Measurements from ENCODE around the gene AP4S1. TPM values are rescaled to one million over a fixed set of nuclear protein-coding genes. Genes with fewer than 3 reads are reported as not detected.
A peak's percentile ranks its signal among the peaks of the same experiment; 100 is the strongest.

AP4S1 gene
- total and polyA plus RNA-seq, 8 donors, result 0.45 to 15.6 (median 5.0) TPM; not detected in 1

DNA sequence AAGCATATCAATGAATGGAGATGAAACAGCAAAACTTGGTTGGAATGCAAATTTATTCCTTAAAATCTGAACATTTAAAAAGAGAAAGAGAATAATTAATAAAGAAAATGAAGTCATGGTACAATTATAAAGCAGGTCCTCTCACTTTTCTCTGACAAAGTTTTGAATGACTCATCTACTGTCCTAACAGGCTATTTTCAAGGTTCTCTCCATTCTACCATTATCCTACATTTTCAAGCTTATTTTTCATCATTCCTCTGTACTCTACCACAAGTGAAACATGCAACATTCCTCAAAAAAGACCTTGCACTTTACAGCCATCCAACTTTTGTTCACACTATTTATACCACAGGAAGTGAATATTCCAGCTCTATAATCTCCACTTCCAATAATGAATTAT is 36.9 kb upstream of the AP4S1 start:
- H3K4me1 ChIP-seq, result peaks cover 0 to 60% (median 35%) of the 10 kb centered on the region in 4 donors
- DNase-seq, result no peak
- H3K27ac ChIP-seq, result peak overlapping the region in 2 of 5 donors; percentile 0 to 25
- no peak overlapping the region for H3K4me3 ChIP-seq
- no peaks in the 10 kb centered on the region for H3K9me3 ChIP-seq
- TF ChIP-seq EP300 (IDR thresholded peaks at IDR 0.05), result no peak
- TF ChIP-seq POLR2AphosphoS5 (IDR thresholded peaks at IDR 0.05), result no peak
- TF ChIP-seq POLR2A (IDR thresholded peaks at IDR 0.05), result no peak
- TF ChIP-seq CTCF (IDR thresholded peaks at IDR 0.05), result no peak
- no peaks in the 10 kb centered on the region for H3K36me3 ChIP-seq
- intact Hi-C loops (cut with DNase I; ENCODE audit: low total_unique reads), result loop anchor here (10.0 kb wide), 1 partner anchor 96 kb away; no protein-coding TSS in a partner anchor
- no peaks in the 10 kb centered on the region for H3K27me3 ChIP-seq

- Histone ChIP-seq H3K27me3 (no peaks in the 10 kb centered on the region), H3K4me3 (no peak overlapping the region), H3K9me3 (no peaks in the 10 kb centered on the region), H3K4me1 (peaks cover 9 to 71% (median 49%) of the 10 kb centered on the region in 4 donors), H3K36me3 (no peaks in the 10 kb centered on the region), H3K27ac (no peak overlapping the region)
- TF ChIP-seq EP300 (IDR thresholded peaks at IDR 0.05), result no peak
- no peak for TF ChIP-seq POLR2AphosphoS5 (IDR thresholded peaks at IDR 0.05)
- no peak for TF ChIP-seq CTCF (IDR thresholded peaks at IDR 0.05)
- no peak for TF ChIP-seq POLR2A (IDR thresholded peaks at IDR 0.05)
- no peak for DNase-seq
- intact Hi-C loops (cut with DNase I; ENCODE audit: low total_unique reads), result no loop called here
Measured at GRCh38 chr14:30990770-30991169, 34.7 kb upstream of the AP4S1 start.

DNA sequence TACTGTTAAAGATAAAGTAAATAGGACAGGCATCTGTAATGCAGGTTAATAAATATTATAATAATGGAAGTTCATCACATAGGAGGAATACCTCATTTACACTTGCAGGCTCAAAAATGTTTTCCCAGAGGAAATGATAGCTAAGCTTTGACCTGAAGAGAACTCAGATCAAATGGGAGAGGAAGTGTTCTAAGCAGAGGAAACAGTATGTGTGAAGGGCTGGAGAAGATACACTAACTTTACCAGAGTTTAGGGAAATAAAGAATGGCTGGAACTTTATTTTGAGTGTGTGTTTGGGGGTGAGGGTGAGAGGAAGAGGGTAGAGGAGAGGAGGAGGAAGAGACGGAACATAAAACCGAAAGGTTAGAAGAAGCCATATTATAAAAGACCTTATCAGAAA is 34.0 kb upstream of the AP4S1 start:
- WGBS, 5 donors, result 67 to 81% (median 75%) methylated on average over 2 of the region's 2 CpGs

GRCh38 chr14:30993071-30993470 is 32.4 kb upstream of the AP4S1 start:
- Histone ChIP-seq H3K9me3 (peaks cover 0 to 4% (median 2%) of the 10 kb centered on the region in 4 donors), H3K27me3 (no peaks in the 10 kb centered on the region), H3K36me3 (peaks cover 0 to 7% (median 3%) of the 10 kb centered on the region in 4 donors), H3K27ac (no peak overlapping the region), H3K4me1 (peaks cover 11 to 61% (median 41%) of the 10 kb centered on the region in 4 donors), H3K4me3 (no peak overlapping the region)
- TF ChIP-seq EP300 (IDR thresholded peaks at IDR 0.05), result no peak
- TF ChIP-seq POLR2A (IDR thresholded peaks at IDR 0.05), result no peak
- TF ChIP-seq CTCF (IDR thresholded peaks at IDR 0.05), result no peak
- TF ChIP-seq POLR2AphosphoS5 (IDR thresholded peaks at IDR 0.05), result no peak
- no peak for DNase-seq
- intact Hi-C loops (cut with DNase I; ENCODE audit: low total_unique reads), result no loop called here

More for the DNA sequence above, 34.0 kb upstream of the AP4S1 start:
- Histone ChIP-seq H3K9me3 (no peaks in the 10 kb centered on the region), H3K4me1 (peaks cover 11 to 71% (median 50%) of the 10 kb centered on the region in 4 donors), H3K27ac (no peak overlapping the region), H3K27me3 (no peaks in the 10 kb centered on the region), H3K4me3 (no peak overlapping the region), H3K36me3 (no peaks in the 10 kb centered on the region)
- TF ChIP-seq POLR2AphosphoS5 (IDR thresholded peaks at IDR 0.05), result no peak
- no peak for TF ChIP-seq POLR2A (IDR thresholded peaks at IDR 0.05)
- TF ChIP-seq CTCF (IDR thresholded peaks at IDR 0.05), result no peak
- no peak for TF ChIP-seq EP300 (IDR thresholded peaks at IDR 0.05)
- intact Hi-C loops (cut with DNase I; ENCODE audit: low total_unique reads), result no loop called here
- DNase-seq, result no peak

Measured in stomach (tissue), 9 donors.